Measurements from ENCODE around the gene HERPUD2. TPM values are rescaled to one million over a fixed set of nuclear protein-coding genes. Genes with fewer than 3 reads are reported as not detected.

The HERPUD2 gene
- total and polyA plus RNA-seq, 2 of the 4 experiments (the other 2 are of a cell fraction) = 22.2 to 27.2 TPM

- no peak overlapping the region for H2AFZ ChIP-seq (replicated peaks; ENCODE audit: low read length, poor library complexity)
- no peaks in the 10 kb centered on the region for H4K20me1 ChIP-seq (ENCODE audit: insufficient read depth, low read length)
- H2BK15ac ChIP-seq (ENCODE audit: low read depth, low read length) = no peak overlapping the region
- POLR2A ChIA-PET (ENCODE audit: unreplicated experiment) = no interaction called here
- no peak for ATAC-seq (ENCODE audit: low read depth)
- H3K9ac ChIP-seq (ENCODE audit: low read depth, low read length) = no peak overlapping the region
- H3K9me3 ChIP-seq (ENCODE audit: control insufficient read depth, insufficient read depth, low read length) = no peaks in the 10 kb centered on the region
- DNase-seq = no peak
- no TSS peak for BruUV-seq (replicated peaks)
- no peaks in the 10 kb centered on the region for H3K9me1 ChIP-seq (ENCODE audit: insufficient read depth, low read length)
- H2BK5ac ChIP-seq (ENCODE audit: low read depth, low read length, poor library complexity, severe bottlenecking) = no peak overlapping the region
- TF ChIP-seq MAZ (IDR thresholded peaks at IDR 0.05; ENCODE audit: borderline replicate concordance, low read depth, low read length) = no peak
- TF ChIP-seq MAFK (IDR thresholded peaks at IDR 0.05; ENCODE audit: low read depth, low read length) = peak; percentile 87
- WGBS, 2 experiments (ENCODE audit: extremely low coverage in 2 of 2, insufficient read length in 1 of 2) = no CpG with 5 or more reads among the region's 7 CpGs
- H3K4me1 ChIP-seq (ENCODE audit: control insufficient read depth, insufficient read depth, low read length) = peaks cover 7% of the 10 kb centered on the region
- no peak overlapping the region for H3K56ac ChIP-seq (ENCODE audit: extremely low read depth, insufficient read depth, low read length)
- intact Hi-C loops (cut with micrococcal nuclease) (no loop called here), dilution Hi-C loops (cut with HindIII; ENCODE audit: low sequenced_read_pairs, unreplicated experiment) (no loop called here), in situ Hi-C loops (cut with MboI; ENCODE audit: low sequenced_read_pairs) (loop anchor here (5.0 to 25.0 kb wide), 3 partner anchors 195 to 625 kb away; no protein-coding TSS in a partner anchor)
- H3K18ac ChIP-seq (ENCODE audit: low read depth, low read length) = no peak overlapping the region
- H4K8ac ChIP-seq (ENCODE audit: low read depth in 2 of 2, low read length in 2 of 2) = no peak overlapping the region
- no peaks in the 10 kb centered on the region for H3K36me3 ChIP-seq (ENCODE audit: control insufficient read depth, insufficient read depth, low read length)
- no peak overlapping the region for H4K91ac ChIP-seq (ENCODE audit: insufficient read depth, low read depth, low read length)
- H3K4ac ChIP-seq (ENCODE audit: low read depth, low read length) = no peak overlapping the region
- no peak overlapping the region for H3K27ac ChIP-seq (ENCODE audit: insufficient read depth, low read length)
- H3K79me1 ChIP-seq (ENCODE audit: low read depth in 1 of 2, low read length in 2 of 2) = no peaks in the 10 kb centered on the region
- no peak overlapping the region for H2AK5ac ChIP-seq (ENCODE audit: low read depth, low read length)
- no peak overlapping the region for H3K4me3 ChIP-seq (ENCODE audit: insufficient read depth, low read depth, low read length)
- no peak overlapping the region for H3K14ac ChIP-seq (replicated peaks; ENCODE audit: low read depth, low read length)
- no peak overlapping the region for H3K23ac ChIP-seq (ENCODE audit: low read depth, low read length)
- no peak overlapping the region for H2AK9ac ChIP-seq (replicated peaks; ENCODE audit: low read depth, low read length, poor library complexity)
- H3K4me2 ChIP-seq (ENCODE audit: low read depth, low read length) = no peak overlapping the region
- H2BK20ac ChIP-seq (ENCODE audit: low read depth, low read length) = no peak overlapping the region
- no peak overlapping the region for H4K5ac ChIP-seq (ENCODE audit: low read depth, low read length)
- no peaks in the 10 kb centered on the region for H3K27me3 ChIP-seq (ENCODE audit: control insufficient read depth, insufficient read depth, low read length)
- no peak overlapping the region for H2BK120ac ChIP-seq (ENCODE audit: low read depth, low read length)
- CTCF ChIA-PET = interaction anchor here (0.9 kb wide), 1 partner anchor 179 kb away, joined by 3 read pairs; no protein-coding TSS in a partner anchor
Measured at GRCh38 chr7:35712563-35713226, 17.8 kb upstream of the HERPUD2 start.
